ENCODE measurements around the gene FOXL3. TPM values are rescaled to one million over a fixed set of nuclear protein-coding genes. Genes with fewer than 3 reads are reported as not detected.

The FOXL3 gene
- total and polyA plus RNA-seq, 2 donors from 2014 or later: not detected

- intact Hi-C loops (cut with DNase I): no loop called here
- peak; percentile 79 for TF ChIP-seq CTCF (IDR thresholded peaks at IDR 0.05; ENCODE audit: borderline replicate concordance, extremely low read depth, insufficient read depth)
- Histone ChIP-seq H3K36me3 (ENCODE audit: control insufficient read depth in 2 of 3, insufficient read depth in 3 of 3, low read length in 3 of 3) (no peaks in the 10 kb centered on the region), H3K9me3 (ENCODE audit: control insufficient read depth in 2 of 3, insufficient read depth in 1 of 3, low read length in 3 of 3) (no peaks in the 10 kb centered on the region), H3K4me3 (ENCODE audit: low read length in 3 of 3) (no peak overlapping the region), H3K9ac (ENCODE audit: low read length in 3 of 3) (no peak overlapping the region), H3K27me3 (ENCODE audit: control insufficient read depth, insufficient read depth, low read length) (no peaks in the 10 kb centered on the region), H3K27ac (ENCODE audit: low read depth in 2 of 2, low read length in 2 of 2) (no peak overlapping the region), H3K4me1 (ENCODE audit: control insufficient read depth in 2 of 3, insufficient read depth in 2 of 3, low read depth in 1 of 3, low read length in 3 of 3) (peaks cover 0 to 10% (median 0%) of the 10 kb centered on the region in 3 donors)
- peak; percentile 84 to 92 (median 88) for DNase-seq
- FAIRE-seq: no peak
Measured at GRCh38 chr7:332646-333392, 42.8 kb downstream of the FOXL3 start.

GRCh38 chr7:333393-333764 lies 43.4 kb downstream of the FOXL3 start:
- Histone ChIP-seq H3K27me3 (ENCODE audit: control insufficient read depth, insufficient read depth, low read length) (no peaks in the 10 kb centered on the region), H3K9ac (ENCODE audit: low read length in 3 of 3) (no peak overlapping the region), H3K4me1 (ENCODE audit: control insufficient read depth in 2 of 3, insufficient read depth in 2 of 3, low read depth in 1 of 3, low read length in 3 of 3) (peaks cover 0 to 10% (median 0%) of the 10 kb centered on the region in 3 donors), H3K27ac (ENCODE audit: low read depth in 2 of 2, low read length in 2 of 2) (no peak overlapping the region), H3K9me3 (ENCODE audit: control insufficient read depth in 2 of 3, insufficient read depth in 1 of 3, low read length in 3 of 3) (no peaks in the 10 kb centered on the region), H3K36me3 (ENCODE audit: control insufficient read depth in 2 of 3, insufficient read depth in 3 of 3, low read length in 3 of 3) (no peaks in the 10 kb centered on the region), H3K4me3 (ENCODE audit: low read length in 3 of 3) (no peak overlapping the region)
- no peak for TF ChIP-seq CTCF (IDR thresholded peaks at IDR 0.05; ENCODE audit: borderline replicate concordance, extremely low read depth, insufficient read depth)
- FAIRE-seq (no peak), DNase-seq (peak; percentile 73 to 92 (median 79))
- intact Hi-C loops (cut with DNase I): no loop called here

- no peak for FAIRE-seq
Measured at GRCh38 chr7:334618-335357, 44.8 kb downstream of the FOXL3 start.

More at GRCh38 chr7:334618-335357, 44.8 kb downstream of the FOXL3 start:
- intact Hi-C loops (cut with DNase I): no loop called here
- Histone ChIP-seq H3K4me3 (ENCODE audit: low read length in 3 of 3) (no peak overlapping the region), H3K27me3 (ENCODE audit: control insufficient read depth, insufficient read depth, low read length) (no peaks in the 10 kb centered on the region), H3K27ac (ENCODE audit: low read depth in 2 of 2, low read length in 2 of 2) (no peak overlapping the region), H3K9me3 (ENCODE audit: control insufficient read depth in 2 of 3, insufficient read depth in 1 of 3, low read length in 3 of 3) (no peaks in the 10 kb centered on the region), H3K36me3 (ENCODE audit: control insufficient read depth in 2 of 3, insufficient read depth in 3 of 3, low read length in 3 of 3) (no peaks in the 10 kb centered on the region), H3K4me1 (ENCODE audit: control insufficient read depth in 2 of 3, insufficient read depth in 2 of 3, low read depth in 1 of 3, low read length in 3 of 3) (peaks cover 0 to 10% (median 0%) of the 10 kb centered on the region in 3 donors), H3K9ac (ENCODE audit: low read length in 3 of 3) (no peak overlapping the region)
- no peak for TF ChIP-seq CTCF (IDR thresholded peaks at IDR 0.05; ENCODE audit: borderline replicate concordance, extremely low read depth, insufficient read depth)
- DNase-seq: no peak

Data from kidney (tissue), 14 donors.